Activated T-helper 2 cell treated with anti-CD3 and anti-CD28 coated beads, Interferon-gamma antibody, Interleukin-2, Interleukin-4, amounts not matched to agents 10 μg/mL and 5 μg/mL and 100 μg/mL, durations not matched to agents 14 hours and 24 hours and 36 hours (primary cell): Measurements from ENCODE around the gene ADAMTS12. TPM values are rescaled to one million over a fixed set of nuclear protein-coding genes. Genes with fewer than 3 reads are reported as not detected.

Source experiments
- DNase-seq: peaks from one replicate; pipeline ENCODE4 v3.0.0; 2021; ENCODE audit warnings: low spot score
- H3K27ac Mint-ChIP-seq: one replicate; pipeline ENCODE4 v1.8.0; 2021; ENCODE audit warnings: mixed read lengths
- H3K27me3 Mint-ChIP-seq: one replicate; pipeline ENCODE4 v1.8.0; 2021; ENCODE audit warnings: low read depth, mixed read lengths
- H3K36me3 Mint-ChIP-seq: one replicate; pipeline ENCODE4 v1.8.0; 2021; ENCODE audit warnings: low read depth, mixed read lengths
- H3K4me1 Mint-ChIP-seq: one replicate; pipeline ENCODE4 v1.8.0; 2021; ENCODE audit warnings: low read depth, mixed read lengths
- H3K4me3 Mint-ChIP-seq: one replicate; pipeline ENCODE4 v1.8.0; 2021; ENCODE audit warnings: low read depth, mild to moderate bottlenecking, moderate library complexity, mixed read lengths
- H3K9me3 Mint-ChIP-seq: one replicate; pipeline ENCODE4 v1.8.0; 2021; ENCODE audit warnings: mixed read lengths
- intact Hi-C: fragments of 100-400 bp; cut with micrococcal nuclease; formaldehyde crosslinking; loops from one replicate; pipeline ENCODE4 v1.15.1; 2023
- total RNA-seq: library from RNA; stranded (reverse); gene quantifications from 2 replicates; pipeline ENCODE4 v1.2.3, GENCODE V29; 2022

The ADAMTS12 gene
- total RNA-seq, 1 donor from 2014 or later = not detected

- no peak for DNase-seq
- no peaks in the 10 kb centered on the region for H3K4me1 Mint-ChIP-seq
- no peaks in the 10 kb centered on the region for H3K27me3 Mint-ChIP-seq
- intact Hi-C loops = no loop called here
- H3K36me3 Mint-ChIP-seq = no peaks in the 10 kb centered on the region
- peaks cover 5% of the 10 kb centered on the region for H3K9me3 Mint-ChIP-seq
- no peak overlapping the region for H3K27ac Mint-ChIP-seq
- H3K4me3 Mint-ChIP-seq = no peak overlapping the region
Observed at GRCh38 chr5:33691856-33692255, 199.9 kb downstream of the ADAMTS12 start.

GRCh38 chr5:33690374-33691135, 201.2 kb downstream of the ADAMTS12 start:
- intact Hi-C loops = no loop called here
- no peaks in the 10 kb centered on the region for H3K4me1 Mint-ChIP-seq
- DNase-seq = no peak
- H3K4me3 Mint-ChIP-seq = no peak overlapping the region
- no peak overlapping the region for H3K27ac Mint-ChIP-seq
- no peaks in the 10 kb centered on the region for H3K27me3 Mint-ChIP-seq
- no peaks in the 10 kb centered on the region for H3K36me3 Mint-ChIP-seq
- peaks cover 5% of the 10 kb centered on the region for H3K9me3 Mint-ChIP-seq

- H3K27ac Mint-ChIP-seq = no peak overlapping the region
- no peaks in the 10 kb centered on the region for H3K4me1 Mint-ChIP-seq
- H3K9me3 Mint-ChIP-seq = peaks cover 2% of the 10 kb centered on the region
- H3K27me3 Mint-ChIP-seq = no peaks in the 10 kb centered on the region
- H3K4me3 Mint-ChIP-seq = no peak overlapping the region
- intact Hi-C loops = no loop called here
- no peak for DNase-seq
- H3K36me3 Mint-ChIP-seq = no peaks in the 10 kb centered on the region
Observed at GRCh38 chr5:33688526-33688925, 203.3 kb downstream of the ADAMTS12 start.

GRCh38 chr5:33688066-33688465, 203.7 kb downstream of the ADAMTS12 start:
- H3K27ac Mint-ChIP-seq = no peak overlapping the region
- H3K4me1 Mint-ChIP-seq = no peaks in the 10 kb centered on the region
- no peaks in the 10 kb centered on the region for H3K9me3 Mint-ChIP-seq
- no peak for DNase-seq
- no peaks in the 10 kb centered on the region for H3K27me3 Mint-ChIP-seq
- intact Hi-C loops = no loop called here
- no peak overlapping the region for H3K4me3 Mint-ChIP-seq
- no peaks in the 10 kb centered on the region for H3K36me3 Mint-ChIP-seq

GRCh38 chr5:33685873-33686755, 205.7 kb downstream of the ADAMTS12 start:
- H3K4me1 Mint-ChIP-seq = no peaks in the 10 kb centered on the region
- no peak overlapping the region for H3K4me3 Mint-ChIP-seq
- no peaks in the 10 kb centered on the region for H3K9me3 Mint-ChIP-seq
- DNase-seq = no peak
- no peak overlapping the region for H3K27ac Mint-ChIP-seq
- no peaks in the 10 kb centered on the region for H3K27me3 Mint-ChIP-seq
- H3K36me3 Mint-ChIP-seq = no peaks in the 10 kb centered on the region
- intact Hi-C loops = no loop called here

GRCh38 chr5:33684496-33685159, 207.2 kb downstream of the ADAMTS12 start:
- no peaks in the 10 kb centered on the region for H3K27me3 Mint-ChIP-seq
- H3K27ac Mint-ChIP-seq = no peak overlapping the region
- no peak for DNase-seq
- no peaks in the 10 kb centered on the region for H3K36me3 Mint-ChIP-seq
- intact Hi-C loops = no loop called here
- H3K4me1 Mint-ChIP-seq = no peaks in the 10 kb centered on the region
- no peak overlapping the region for H3K4me3 Mint-ChIP-seq
- H3K9me3 Mint-ChIP-seq = no peaks in the 10 kb centered on the region

GRCh38 chr5:33679791-33680190, 212.0 kb downstream of the ADAMTS12 start:
- no peaks in the 10 kb centered on the region for H3K27me3 Mint-ChIP-seq
- no peaks in the 10 kb centered on the region for H3K4me1 Mint-ChIP-seq
- H3K27ac Mint-ChIP-seq = no peak overlapping the region
- no peaks in the 10 kb centered on the region for H3K9me3 Mint-ChIP-seq
- H3K36me3 Mint-ChIP-seq = no peaks in the 10 kb centered on the region
- intact Hi-C loops = no loop called here
- no peak for DNase-seq
- no peak overlapping the region for H3K4me3 Mint-ChIP-seq

- DNase-seq = no peak
- no peaks in the 10 kb centered on the region for H3K36me3 Mint-ChIP-seq
- H3K4me3 Mint-ChIP-seq = no peak overlapping the region
- H3K4me1 Mint-ChIP-seq = no peaks in the 10 kb centered on the region
- H3K27ac Mint-ChIP-seq = no peak overlapping the region
- no peaks in the 10 kb centered on the region for H3K9me3 Mint-ChIP-seq
- intact Hi-C loops = no loop called here
- no peaks in the 10 kb centered on the region for H3K27me3 Mint-ChIP-seq
Observed at GRCh38 chr5:33675958-33676464, 215.8 kb downstream of the ADAMTS12 start.

- Mint-ChIP-seq H3K9me3 (no peaks in the 10 kb centered on the region), H3K4me1 (no peaks in the 10 kb centered on the region), H3K36me3 (no peaks in the 10 kb centered on the region), H3K27me3 (no peaks in the 10 kb centered on the region), H3K4me3 (no peak overlapping the region), H3K27ac (no peak overlapping the region)
- no peak for DNase-seq
- intact Hi-C loops = no loop called here
Observed at GRCh38 chr5:33671700-33672291, 220.0 kb downstream of the ADAMTS12 start.

- no peaks in the 10 kb centered on the region for H3K9me3 Mint-ChIP-seq
- no peak overlapping the region for H3K27ac Mint-ChIP-seq
- no peaks in the 10 kb centered on the region for H3K36me3 Mint-ChIP-seq
- H3K4me3 Mint-ChIP-seq = no peak overlapping the region
- intact Hi-C loops = no loop called here
- H3K4me1 Mint-ChIP-seq = no peaks in the 10 kb centered on the region
- no peak for DNase-seq
- H3K27me3 Mint-ChIP-seq = no peaks in the 10 kb centered on the region
Observed at GRCh38 chr5:33662722-33663427, 228.9 kb downstream of the ADAMTS12 start.

- no peak overlapping the region for H3K27ac Mint-ChIP-seq
- no peaks in the 10 kb centered on the region for H3K4me1 Mint-ChIP-seq
- H3K27me3 Mint-ChIP-seq = no peaks in the 10 kb centered on the region
- H3K9me3 Mint-ChIP-seq = no peaks in the 10 kb centered on the region
- H3K4me3 Mint-ChIP-seq = no peak overlapping the region
- H3K36me3 Mint-ChIP-seq = no peaks in the 10 kb centered on the region
- intact Hi-C loops = no loop called here
- DNase-seq = no peak
Observed at GRCh38 chr5:33659526-33660169, 232.1 kb downstream of the ADAMTS12 start.
